Measurements from ENCODE around the gene CST4.
"Not testable (repeated sequence)": the region's sequence is repeated elsewhere in the genome, so short reads cannot be mapped to it uniquely, and the experiment has no call there.

DNA sequence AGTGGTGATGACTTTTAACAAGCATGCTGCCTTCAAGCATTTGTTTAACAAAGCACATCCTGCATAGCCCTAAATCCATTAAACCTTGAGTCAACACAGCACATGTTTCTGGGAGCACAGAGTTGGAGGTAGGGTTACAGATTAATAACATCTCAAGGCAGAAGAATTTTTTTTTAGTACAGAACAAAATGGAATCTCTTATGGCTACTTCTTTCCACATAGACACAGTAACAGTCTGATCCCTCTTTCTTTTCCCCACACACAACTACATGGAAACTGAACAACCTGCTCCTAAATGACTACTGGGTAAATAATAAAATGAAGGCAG, 6.2 kb upstream of the CST4 start:
- not testable (repeated sequence) for TF ChIP-seq ISL1, CSDC2, ZFP30, OSR1 (CRISPR knock-in tag; IDR thresholded peaks at IDR 0.05)
- TF ChIP-seq, protein P1, sequence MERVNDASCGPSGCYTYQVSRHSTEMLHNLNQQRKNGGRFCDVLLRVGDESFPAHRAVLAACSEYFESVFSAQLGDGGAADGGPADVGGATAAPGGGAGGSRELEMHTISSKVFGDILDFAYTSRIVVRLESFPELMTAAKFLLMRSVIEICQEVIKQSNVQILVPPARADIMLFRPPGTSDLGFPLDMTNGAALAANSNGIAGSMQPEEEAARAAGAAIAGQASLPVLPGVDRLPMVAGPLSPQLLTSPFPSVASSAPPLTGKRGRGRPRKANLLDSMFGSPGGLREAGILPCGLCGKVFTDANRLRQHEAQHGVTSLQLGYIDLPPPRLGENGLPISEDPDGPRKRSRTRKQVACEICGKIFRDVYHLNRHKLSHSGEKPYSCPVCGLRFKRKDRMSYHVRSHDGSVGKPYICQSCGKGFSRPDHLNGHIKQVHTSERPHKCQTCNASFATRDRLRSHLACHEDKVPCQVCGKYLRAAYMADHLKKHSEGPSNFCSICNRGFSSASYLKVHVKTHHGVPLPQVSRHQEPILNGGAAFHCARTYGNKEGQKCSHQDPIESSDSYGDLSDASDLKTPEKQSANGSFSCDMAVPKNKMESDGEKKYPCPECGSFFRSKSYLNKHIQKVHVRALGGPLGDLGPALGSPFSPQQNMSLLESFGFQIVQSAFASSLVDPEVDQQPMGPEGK (CRISPR knock-in tag; IDR thresholded peaks at IDR 0.05; ENCODE audit: borderline replicate concordance): not testable (repeated sequence)

Measured in SK-N-SH treated with all-trans-retinoic acid at 6 μM for 48 hours (cell line).